Spleen (tissue), 11 donors: ENCODE results near the gene ROBO1. TPM values are rescaled to one million over a fixed set of nuclear protein-coding genes. Genes with fewer than 3 reads are reported as not detected.

Source experiments
- DNase-seq: peaks from one replicate; pipeline ENCODE4 v3.0.0-alpha.2; 2020
- H3K27ac ChIP-seq, 8 donors: fragments of 200-600 bp; sonication (generic) in 7 of 8; 1 replicate in 4 of 8; 2 replicates in 4 of 8; pipeline versions ENCODE4 v1.5.0 to v1.8.0; 2016 to 2021; ENCODE audit warnings: inconsistent platforms in 4 of 8, mild to moderate bottlenecking in 4 of 8, moderate library complexity in 1 of 8
- H3K27me3 ChIP-seq, 7 donors: fragments of 200-600 bp; sonication (generic) in 6 of 7; replicated peaks in 1 of 7; 1 replicate in 4 of 7; 2 replicates in 3 of 7; pipeline versions ENCODE4 v1.5.0 to v1.8.0; 2016 to 2021; ENCODE audit warnings: inconsistent platforms in 3 of 7, mild to moderate bottlenecking in 1 of 7
- H3K36me3 ChIP-seq, 6 donors: fragments of 200-600 bp; sonication (generic) in 5 of 6; 1 replicate in 4 of 6; 2 replicates in 2 of 6; pipeline versions ENCODE4 v1.5.0 to v1.8.0; 2016 to 2021; ENCODE audit warnings: inconsistent platforms in 2 of 6
- H3K4me1 ChIP-seq, 6 donors: fragments of 200-600 bp; sonication (generic) in 5 of 6; 1 replicate in 3 of 6; 2 replicates in 3 of 6; pipeline versions ENCODE4 v1.5.0 to v1.8.0; 2016 to 2021; ENCODE audit warnings: inconsistent platforms in 3 of 6
- H3K4me3 ChIP-seq, 8 donors: fragments of 200-600 bp; sonication (generic) in 7 of 8; 1 replicate in 4 of 8; 2 replicates in 4 of 8; pipeline versions ENCODE4 v1.5.0 to v1.8.0; 2016 to 2021; ENCODE audit warnings: inconsistent platforms in 4 of 8, mild to moderate bottlenecking in 4 of 8, moderate library complexity in 2 of 8
- H3K9me3 ChIP-seq, 8 donors: fragments of 200-600 bp; sonication (generic) in 7 of 8; 1 replicate in 4 of 8; 2 replicates in 4 of 8; pipeline versions ENCODE4 v1.5.0 to v1.8.0; 2016 to 2021; ENCODE audit warnings: inconsistent platforms in 4 of 8
- POLR2A ChIP-seq, 3 donors: fragments of 450-650 bp; IDR thresholded peaks; one replicate each; pipeline ENCODE4 v1.5.1; 2017; ENCODE audit warnings: antibody characterized with exemption in 3 of 3, mild to moderate bottlenecking in 1 of 3
- POLR2AphosphoS5 ChIP-seq, 3 donors: sonication (generic); formaldehyde crosslinking; IDR thresholded peaks; one replicate each; pipeline ENCODE4 v1.5.1; 2017; ENCODE audit warnings: antibody characterized with exemption in 3 of 3
- WGBS, 5 donors: extraction: QIAGEN DNeasy Blood & Tissue Kit in 3 of 5; methylation state at CpG; one replicate each; pipeline versions ENCODE4 v1.1.5 to v1.1.7; 2013 to 2018; 5-methylcytosine and 5-hydroxymethylcytosine counted together
- intact Hi-C: fragments of 100-400 bp; cut with DNase I; formaldehyde crosslinking; loops from one replicate; pipeline ENCODE4 v1.15.0; 2023; ENCODE audit warnings: low total_unique reads
- polyA plus RNA-seq, 3 donors: library from polyadenylated mRNA; stranded (reverse); fragments of 200-250 nt; gene quantifications; one replicate each; pipeline ENCODE4 v1.2.1, GENCODE V29; 2013
- total RNA-seq, 7 donors: library from RNA; depleted of rRNA in 3 of 7; stranded (reverse); fragments of >200 nt in 3 of 7; fragmentation: NEBNext Ultra II Directional in 4 of 7; extraction: Animal tissue kit (Norgen Biotek cat#: 25700) in 4 of 7; gene quantifications; one replicate each; pipeline versions ENCODE4 v1.1.0 to v1.2.1, GENCODE V29; 2016 to 2021
- TF ChIP-seq, protein P1 (sequence below), 11 experiments: fragments of 200-600 bp in 7 of 11; fragments of 450-650 bp in 4 of 11; sonication (generic) in 4 of 11; IDR thresholded peaks in 8 of 11; conservative IDR thresholded peaks in 3 of 11; 1 replicate in 7 of 11; 2 replicates in 4 of 11; pipeline versions ENCODE4 v1.4.0 to v1.8.0; 2016 to 2021; ENCODE audit warnings: antibody characterized with exemption in 11 of 11, inconsistent platforms in 4 of 11, mild to moderate bottlenecking in 1 of 11
- donor health status: healthy with polysubstance abuse.
- donor health status: DM: no; HTN: no; CAD: no; lungs with moderate emphysema.
- donor health status: DM: no; HTN: no; CAD: no.
- donor health status: Bipolar disorder and iron deficiency.
- donor health status: healthy.
- donor health status: DM: no; HTN: no; CAD: no.
- donor health status: DM: yes; HTN: yes; CAD: no.

The ROBO1 gene
- total and polyA plus RNA-seq, 10 donors, result 3.4 to 37.3 (median 26.0) TPM

DNA sequence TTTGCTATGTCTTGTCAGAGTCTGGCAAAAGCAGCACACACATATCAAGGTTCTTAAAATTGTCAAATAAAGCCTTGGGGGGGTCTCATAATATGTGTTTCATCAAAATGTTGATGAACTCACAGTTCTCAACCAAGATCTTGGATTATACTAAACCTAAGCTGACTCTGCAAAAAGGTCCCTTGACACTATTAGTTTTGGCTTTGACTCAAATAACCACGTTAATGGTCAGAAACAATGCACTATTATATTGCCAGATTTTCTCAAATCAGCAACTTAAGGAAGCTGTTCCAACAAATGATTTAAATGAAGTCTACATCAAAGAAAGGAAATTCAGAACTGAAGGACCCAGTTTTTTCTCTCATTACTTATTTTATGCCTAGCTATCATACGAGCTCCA is 1063.9 kb downstream of the ROBO1 start:
- TF ChIP-seq, protein P1, sequence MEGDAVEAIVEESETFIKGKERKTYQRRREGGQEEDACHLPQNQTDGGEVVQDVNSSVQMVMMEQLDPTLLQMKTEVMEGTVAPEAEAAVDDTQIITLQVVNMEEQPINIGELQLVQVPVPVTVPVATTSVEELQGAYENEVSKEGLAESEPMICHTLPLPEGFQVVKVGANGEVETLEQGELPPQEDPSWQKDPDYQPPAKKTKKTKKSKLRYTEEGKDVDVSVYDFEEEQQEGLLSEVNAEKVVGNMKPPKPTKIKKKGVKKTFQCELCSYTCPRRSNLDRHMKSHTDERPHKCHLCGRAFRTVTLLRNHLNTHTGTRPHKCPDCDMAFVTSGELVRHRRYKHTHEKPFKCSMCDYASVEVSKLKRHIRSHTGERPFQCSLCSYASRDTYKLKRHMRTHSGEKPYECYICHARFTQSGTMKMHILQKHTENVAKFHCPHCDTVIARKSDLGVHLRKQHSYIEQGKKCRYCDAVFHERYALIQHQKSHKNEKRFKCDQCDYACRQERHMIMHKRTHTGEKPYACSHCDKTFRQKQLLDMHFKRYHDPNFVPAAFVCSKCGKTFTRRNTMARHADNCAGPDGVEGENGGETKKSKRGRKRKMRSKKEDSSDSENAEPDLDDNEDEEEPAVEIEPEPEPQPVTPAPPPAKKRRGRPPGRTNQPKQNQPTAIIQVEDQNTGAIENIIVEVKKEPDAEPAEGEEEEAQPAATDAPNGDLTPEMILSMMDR (IDR thresholded peaks at IDR 0.05 in 8 of 11, conservative IDR thresholded peaks at IDR 0.05 in 3 of 11), result no peak
- no peak for TF ChIP-seq POLR2AphosphoS5 (IDR thresholded peaks at IDR 0.05)
- TF ChIP-seq POLR2A (IDR thresholded peaks at IDR 0.05), result no peak
- DNase-seq, result no peak
- Histone ChIP-seq H3K36me3 (no peaks in the 10 kb centered on the region), H3K27ac (no peak overlapping the region), H3K27me3 (no peaks in the 10 kb centered on the region), H3K4me3 (no peak overlapping the region), H3K9me3 (no peaks in the 10 kb centered on the region), H3K4me1 (no peaks in the 10 kb centered on the region)
- 55 to 67% (median 63%) methylated on average over 2 of the region's 2 CpGs for WGBS, 5 donors
- intact Hi-C loops, result no loop called here

DNA sequence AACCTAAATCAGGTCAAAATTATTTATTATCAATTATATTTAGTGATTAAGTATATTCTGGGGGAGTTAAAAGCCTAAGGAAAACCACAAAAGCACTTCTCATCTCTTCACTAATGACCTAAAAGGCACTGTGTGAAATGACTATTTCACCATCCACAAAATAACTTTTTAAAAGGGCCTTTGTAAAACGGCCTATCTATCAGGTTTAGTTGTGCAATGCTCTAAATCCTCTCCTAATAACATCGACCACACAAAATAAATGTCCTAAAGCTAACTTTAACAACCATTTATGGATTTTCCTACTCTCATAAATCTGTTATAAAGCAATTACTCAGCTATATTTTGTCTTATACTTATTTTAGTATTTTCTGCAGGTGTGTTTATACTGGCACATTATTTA is 1066.3 kb downstream of the ROBO1 start:
- DNase-seq, result no peak

DNA sequence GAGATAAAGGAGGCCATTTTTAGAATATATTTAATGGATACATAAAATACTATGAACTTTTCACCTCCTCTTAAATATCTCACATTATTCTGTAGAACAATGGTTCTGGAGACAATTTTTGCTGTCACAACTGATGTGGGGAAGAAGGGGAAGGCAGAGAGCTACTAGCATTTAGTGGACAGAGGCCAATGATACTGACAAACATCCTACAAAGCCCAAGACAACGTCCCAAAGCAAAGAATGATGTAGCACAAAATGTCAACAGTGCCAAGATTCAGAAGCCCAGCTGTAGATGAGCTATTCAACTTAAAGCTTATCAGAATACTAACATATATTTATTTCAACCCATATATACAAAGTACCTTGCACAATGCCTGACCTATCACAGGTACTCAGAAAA is 1069.4 kb downstream of the ROBO1 start:
- TF ChIP-seq POLR2AphosphoS5 (IDR thresholded peaks at IDR 0.05) (no peak), POLR2A (IDR thresholded peaks at IDR 0.05) (no peak)
- TF ChIP-seq, protein P1 (IDR thresholded peaks at IDR 0.05 in 8 of 11, conservative IDR thresholded peaks at IDR 0.05 in 3 of 11), result no peak
- Histone ChIP-seq H3K36me3 (no peaks in the 10 kb centered on the region), H3K9me3 (no peaks in the 10 kb centered on the region), H3K27me3 (no peaks in the 10 kb centered on the region), H3K4me3 (no peak overlapping the region), H3K27ac (no peak overlapping the region), H3K4me1 (peaks cover 0 to 5% (median 0%) of the 10 kb centered on the region in 6 donors)
- WGBS, 5 donors, result 42 to 71% (median 61%) methylated on average over 1 of the region's 1 CpG
- no peak for DNase-seq
- intact Hi-C loops, result no loop called here

More for the DNA sequence above, 1066.3 kb downstream of the ROBO1 start:
- Histone ChIP-seq H3K9me3 (no peaks in the 10 kb centered on the region), H3K36me3 (no peaks in the 10 kb centered on the region), H3K27me3 (no peaks in the 10 kb centered on the region), H3K4me3 (no peak overlapping the region), H3K4me1 (peaks cover 0 to 5% (median 0%) of the 10 kb centered on the region in 6 donors), H3K27ac (no peak overlapping the region)
- WGBS, 5 donors, result 53 to 73% (median 65%) methylated on average over 2 of the region's 2 CpGs
- intact Hi-C loops, result no loop called here
- TF ChIP-seq, protein P1 (IDR thresholded peaks at IDR 0.05 in 8 of 11, conservative IDR thresholded peaks at IDR 0.05 in 3 of 11), result no peak
- no peak for TF ChIP-seq POLR2AphosphoS5 (IDR thresholded peaks at IDR 0.05)
- TF ChIP-seq POLR2A (IDR thresholded peaks at IDR 0.05), result no peak

DNA sequence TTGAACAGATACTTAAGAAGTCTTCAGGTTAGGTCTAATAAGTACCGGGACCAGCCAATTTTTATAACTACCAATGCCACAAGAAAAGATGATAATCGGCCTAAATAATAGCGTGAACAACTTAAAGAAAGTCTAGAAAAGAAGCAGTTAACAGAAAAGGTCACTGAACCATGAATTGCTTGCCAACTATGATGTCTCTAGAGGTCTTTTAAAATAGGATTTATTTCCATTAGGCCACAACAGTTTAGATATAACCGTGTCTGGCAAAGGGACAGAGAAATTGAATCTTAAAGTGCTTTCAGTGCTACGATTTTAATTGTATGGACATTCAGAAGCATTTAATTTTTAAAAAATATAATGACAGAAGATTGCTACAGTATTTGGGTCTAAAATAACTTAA is 1070.4 kb downstream of the ROBO1 start:
- no peak overlapping the region for H3K27ac ChIP-seq
- intact Hi-C loops, result no loop called here

More for the DNA sequence above, 1070.4 kb downstream of the ROBO1 start:
- Histone ChIP-seq H3K4me3 (no peak overlapping the region), H3K36me3 (no peaks in the 10 kb centered on the region), H3K4me1 (peaks cover 0 to 5% (median 0%) of the 10 kb centered on the region in 6 donors), H3K9me3 (no peaks in the 10 kb centered on the region), H3K27me3 (no peaks in the 10 kb centered on the region)
- DNase-seq, result no peak
- TF ChIP-seq, protein P1 (IDR thresholded peaks at IDR 0.05 in 8 of 11, conservative IDR thresholded peaks at IDR 0.05 in 3 of 11), result no peak
- TF ChIP-seq POLR2AphosphoS5 (IDR thresholded peaks at IDR 0.05) (no peak), POLR2A (IDR thresholded peaks at IDR 0.05) (no peak)
- 43 to 67% (median 62%) methylated on average over 5 of the region's 5 CpGs for WGBS, 5 donors
